Measurements from ENCODE around the gene TXNDC5.
"Not testable (repeated sequence)": the region's sequence is repeated elsewhere in the genome, so short reads cannot be mapped to it uniquely, and the experiment has no call there.

The TXNDC5 gene

DNA sequence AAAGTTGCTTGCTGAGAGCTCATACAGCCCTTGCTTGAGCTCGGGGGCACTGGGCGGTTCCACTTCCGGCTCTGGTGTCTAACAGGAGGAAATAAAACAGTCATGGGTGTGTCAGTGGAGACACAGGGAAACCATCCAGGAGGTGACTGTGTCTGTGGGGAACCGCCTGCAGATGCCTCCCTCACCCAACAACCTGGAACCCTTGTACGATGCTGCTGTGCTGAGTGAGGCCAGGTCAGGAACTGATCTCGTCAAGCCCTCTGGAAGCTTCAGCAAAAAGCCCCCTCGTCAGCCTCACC is 15.5 kb downstream of the TXNDC5 start:
- no peak for DNase-seq (ENCODE audit: low read depth, low spot score)

GRCh38 chr6:7894262-7895124 is 16.1 kb downstream of the TXNDC5 start:
- no peak for DNase-seq (ENCODE audit: low read depth, low spot score)

DNA sequence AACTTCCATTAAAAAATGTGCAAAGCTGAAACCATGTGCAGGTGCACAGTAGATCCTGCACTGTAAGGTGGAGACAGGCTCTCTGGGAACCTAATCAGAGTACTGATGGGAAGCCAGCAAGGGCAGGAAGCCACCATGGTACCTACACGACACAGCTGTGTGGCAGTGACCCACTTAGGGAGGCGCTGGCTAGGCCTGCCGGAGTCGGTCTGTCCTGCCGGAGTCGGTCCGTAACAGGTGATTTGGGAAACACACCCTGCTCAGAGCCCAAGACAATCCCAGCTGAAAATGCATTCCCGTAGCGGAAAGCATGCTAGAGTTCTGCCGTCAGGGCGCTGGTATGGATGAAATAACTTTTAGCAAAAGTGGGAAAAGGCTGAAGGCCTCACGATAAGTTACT is 17.2 kb downstream of the TXNDC5 start:
- no peak for DNase-seq (ENCODE audit: low read depth, low spot score)

DNA sequence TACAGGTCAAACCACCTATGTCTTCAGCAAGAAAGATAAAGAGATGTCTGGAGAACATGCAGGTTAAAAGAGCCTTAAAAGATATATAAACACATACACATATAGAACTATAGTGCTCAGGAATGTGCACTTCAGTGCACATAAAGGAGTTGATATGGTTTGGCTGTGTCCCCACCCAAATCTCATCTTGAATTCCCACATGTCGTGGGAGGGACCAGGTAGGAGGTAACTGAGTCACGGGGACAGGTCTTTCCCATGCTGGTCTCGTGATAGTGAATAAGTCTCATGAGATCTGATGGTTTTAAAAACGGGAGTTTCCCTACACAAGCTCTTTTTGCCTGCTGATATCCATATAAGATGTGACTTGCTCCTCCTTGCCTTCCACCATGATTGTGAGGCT is 18.2 kb downstream of the TXNDC5 start:
- not testable (repeated sequence) for DNase-seq (ENCODE audit: low read depth, low spot score)

GRCh38 chr6:7891078-7891872 is 19.3 kb downstream of the TXNDC5 start:
- no peak for DNase-seq (ENCODE audit: low read depth, low spot score)

DNA sequence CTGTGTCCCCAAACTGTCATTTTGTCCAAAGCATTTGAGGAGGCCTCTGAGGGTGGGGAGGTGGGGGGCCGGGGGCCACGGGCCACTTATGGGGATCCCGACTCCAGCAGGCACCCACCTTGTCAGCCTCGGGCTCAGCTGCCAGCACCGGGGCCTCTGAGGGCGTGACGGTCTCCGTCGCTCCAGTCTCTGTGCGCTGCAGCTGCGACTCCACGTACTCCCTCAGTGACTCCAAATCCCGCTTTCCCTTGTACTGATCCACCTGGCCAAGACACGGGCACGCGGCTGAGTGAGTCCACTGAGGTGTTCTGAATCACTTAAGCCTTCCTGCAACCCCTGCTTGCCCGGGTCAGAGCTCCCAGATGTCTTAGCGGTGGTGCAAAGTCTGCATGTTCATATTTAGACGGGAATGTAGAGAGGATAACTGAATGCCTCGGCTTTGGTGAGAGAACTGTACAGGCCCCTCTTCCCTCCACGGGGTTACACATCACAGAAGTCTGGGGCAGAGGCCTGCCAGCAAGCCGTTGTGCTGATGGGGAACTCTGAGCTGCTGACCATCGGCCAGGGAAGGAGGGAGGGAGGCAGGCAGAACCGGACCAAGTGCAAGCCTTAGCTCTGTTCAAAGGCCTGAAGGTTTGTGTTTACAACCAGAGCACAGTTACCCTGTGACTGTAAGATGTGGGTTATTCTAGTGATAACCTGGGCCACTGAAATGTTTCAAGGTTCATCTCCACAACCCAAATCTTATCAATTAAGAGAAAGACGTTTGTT is 21.8 kb downstream of the TXNDC5 start:
- no peak for DNase-seq (ENCODE audit: low read depth, low spot score)

DNA sequence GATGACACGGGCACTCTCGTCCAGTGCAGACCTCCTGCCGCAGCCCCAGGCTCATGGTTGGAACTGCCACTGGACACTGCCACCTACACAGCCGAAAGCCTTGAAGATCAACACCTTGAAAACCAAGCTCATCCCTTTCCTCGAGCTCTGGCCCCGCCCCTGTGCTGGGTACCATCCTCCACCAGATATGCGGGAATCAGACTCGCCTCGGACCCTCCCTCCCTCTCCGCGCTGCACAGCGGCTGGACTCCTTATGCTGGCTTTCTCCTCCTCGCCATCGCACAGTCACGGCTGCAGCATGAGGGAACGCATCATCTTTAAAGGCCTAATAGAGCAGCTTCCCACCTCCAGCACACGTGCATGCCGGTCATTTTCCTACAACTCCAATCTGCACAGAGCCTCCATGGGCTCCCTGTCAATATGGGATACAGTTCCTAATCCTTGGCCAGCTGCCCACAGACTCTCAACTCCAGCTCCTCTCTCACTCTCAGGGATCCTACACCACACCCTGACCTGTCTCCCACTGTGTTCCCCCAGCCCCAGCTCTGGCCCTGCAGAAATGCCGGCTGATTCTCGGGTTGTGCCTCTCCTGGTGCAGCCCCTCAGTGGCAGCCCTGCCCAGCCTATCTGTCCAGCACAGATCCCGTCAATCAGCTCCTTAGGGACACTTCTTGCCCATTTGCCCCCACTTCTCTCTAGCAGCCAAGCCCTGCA is 23.2 kb downstream of the TXNDC5 start:
- no peak for DNase-seq (ENCODE audit: low read depth, low spot score)

- no peak for DNase-seq (ENCODE audit: low read depth, low spot score)
Measured at GRCh38 chr6:7886132-7886531, 24.5 kb downstream of the TXNDC5 start.

- DNase-seq (ENCODE audit: low read depth, low spot score), result no peak
Measured at GRCh38 chr6:7883381-7883780, 27.2 kb downstream of the TXNDC5 start.

- no peak for DNase-seq (ENCODE audit: low read depth, low spot score)
Measured at GRCh38 chr6:7882505-7883257, 27.9 kb downstream of the TXNDC5 start.

DNA sequence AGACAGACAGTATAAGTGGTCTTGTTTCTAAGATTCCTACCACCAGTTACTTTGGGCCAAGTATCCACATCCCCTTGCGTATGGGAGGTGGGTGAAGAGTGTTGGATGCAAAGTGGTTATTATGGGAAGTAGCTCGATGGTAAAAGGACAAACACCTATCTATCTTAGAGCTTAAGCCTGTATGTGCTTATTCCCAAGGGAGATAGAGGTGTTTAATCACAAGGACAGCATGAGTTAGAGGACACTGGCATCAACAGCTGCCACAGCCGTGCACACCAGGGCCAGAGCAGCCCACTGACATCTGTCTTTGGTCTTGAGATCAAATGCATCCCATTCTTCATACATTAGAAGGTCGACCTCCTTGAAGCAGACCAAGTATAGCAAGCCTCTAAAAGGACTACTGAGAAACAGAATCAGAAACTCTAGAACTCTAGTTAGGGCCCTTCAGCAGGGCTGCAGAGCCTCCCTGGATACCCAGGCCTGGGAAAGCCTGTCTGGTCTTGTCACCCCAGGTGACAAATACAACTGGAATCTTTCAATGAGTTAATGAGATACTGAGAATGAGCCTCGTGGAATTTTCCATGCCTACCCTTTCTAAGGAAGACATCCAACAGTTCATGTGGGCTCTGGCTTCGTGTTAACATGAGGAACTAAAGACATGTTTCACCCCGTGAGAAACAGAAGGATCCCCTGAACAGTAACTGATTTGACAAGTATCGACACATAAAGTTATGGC is 28.7 kb downstream of the TXNDC5 start:
- DNase-seq (ENCODE audit: low read depth, low spot score), result no peak

GRCh38 chr6:7880718-7881107 is 29.9 kb downstream of the TXNDC5 start:
- DNase-seq (ENCODE audit: low read depth, low spot score), result no peak

GRCh38 chr6:7879980-7880717 is 30.4 kb downstream of the TXNDC5 start:
- no peak for DNase-seq (ENCODE audit: low read depth, low spot score)

- no peak for DNase-seq (ENCODE audit: low read depth, low spot score)
Measured at GRCh38 chr6:7879579-7879978, 31.0 kb downstream of the TXNDC5 start.

- DNase-seq (ENCODE audit: low read depth, low spot score), result no peak
Measured at GRCh38 chr6:7879043-7879442, 31.5 kb downstream of the TXNDC5 start.

DNA sequence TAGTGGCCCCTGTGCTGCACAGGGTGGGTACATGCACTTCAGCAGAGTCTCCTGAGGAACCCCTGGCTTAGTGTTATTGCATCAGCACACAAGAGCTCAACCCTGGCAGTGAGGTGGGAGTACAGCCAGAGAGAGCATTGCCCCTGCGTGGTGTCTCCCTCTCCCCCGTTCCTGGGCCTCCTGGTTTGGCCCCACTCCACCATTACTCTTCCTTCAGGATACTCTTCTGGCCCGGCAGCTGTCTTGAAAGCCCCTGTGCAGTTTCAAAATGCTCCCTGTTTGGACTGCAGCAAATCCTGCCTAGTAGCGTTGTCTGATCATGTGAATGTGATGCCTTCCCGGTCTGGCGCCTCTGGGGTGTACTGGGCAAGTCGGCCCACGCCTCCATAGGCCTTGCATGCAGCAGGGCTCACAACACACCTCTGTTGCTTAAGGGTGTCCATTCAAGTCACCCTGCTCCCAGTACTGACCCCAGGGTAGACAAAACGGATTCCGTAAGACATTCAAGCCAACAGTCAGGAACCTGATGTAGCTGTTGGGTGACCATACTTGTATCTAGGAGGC is 32.1 kb downstream of the TXNDC5 start:
- DNase-seq (ENCODE audit: low read depth, low spot score), result no peak

- DNase-seq (ENCODE audit: low read depth, low spot score), result no peak
Measured at GRCh38 chr6:7868926-7869325, 41.7 kb downstream of the TXNDC5 start.

DNA sequence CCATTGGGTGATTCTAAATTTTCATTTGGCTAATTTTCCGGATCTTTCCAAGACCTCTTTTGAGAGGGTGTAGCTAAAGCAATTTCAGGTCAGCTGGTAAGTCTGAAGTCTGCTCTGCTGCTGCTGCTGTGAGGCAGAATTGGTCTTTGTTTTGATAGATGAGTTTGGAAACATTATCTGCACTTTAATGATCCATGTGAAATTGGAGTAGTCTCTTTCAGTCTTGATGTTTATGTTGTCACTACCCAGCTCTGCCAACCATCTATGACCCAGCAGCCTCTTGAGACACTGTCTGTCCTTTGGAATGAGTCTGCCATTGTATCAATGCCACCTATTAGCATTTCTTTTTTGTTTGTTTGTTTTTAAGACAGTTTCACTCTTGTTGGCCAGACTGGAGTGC is 44.1 kb downstream of the TXNDC5 start:
- no peak for DNase-seq (ENCODE audit: low read depth, low spot score)

- no peak for DNase-seq (ENCODE audit: low read depth, low spot score)
Measured at GRCh38 chr6:7865781-7866180, 44.8 kb downstream of the TXNDC5 start.

Data from brain pericyte (primary cell).